Progenitor cell of endocrine pancreas (in vitro differentiated cells): ENCODE measurements around the gene HAPLN2. TPM values are rescaled to one million over a fixed set of nuclear protein-coding genes. Genes with fewer than 3 reads are reported as not detected.
A peak's percentile ranks its signal among the peaks of the same experiment; 100 is the strongest.
"Not testable (repeated sequence)": the region's sequence is repeated elsewhere in the genome, so short reads cannot be mapped to it uniquely, and the experiment has no call there.

Source experiments
- DNase-seq: peaks from one replicate; pipeline ENCODE4 v3.0.0; 2021; ENCODE audit warnings: low spot score; ENCODE audit not compliant: unreplicated experiment
- H3K27ac Mint-ChIP-seq: 2 replicates; pipeline ENCODE4 v1.8.0; 2021; ENCODE audit warnings: mild to moderate bottlenecking, moderate library complexity, mixed read lengths
- H3K27me3 Mint-ChIP-seq: 2 replicates; pipeline ENCODE4 v1.8.0; 2021; ENCODE audit warnings: mixed read lengths
- H3K36me3 Mint-ChIP-seq: 2 replicates; pipeline ENCODE4 v1.8.0; 2022; ENCODE audit warnings: mixed read lengths; ENCODE audit not compliant: insufficient read depth
- H3K4me1 Mint-ChIP-seq: 2 replicates; pipeline ENCODE4 v1.8.0; 2021; ENCODE audit warnings: low read depth, mixed read lengths
- H3K4me3 Mint-ChIP-seq: 2 replicates; pipeline ENCODE4 v1.8.0; 2021; ENCODE audit warnings: low read depth, mild to moderate bottlenecking, moderate library complexity, mixed read lengths
- H3K9me3 Mint-ChIP-seq: 2 replicates; pipeline ENCODE4 v1.8.0; 2021; ENCODE audit warnings: low read depth, mixed read lengths
- CTCF ChIP-seq: fragments of 200-600 bp; sonication (generic); IDR thresholded peaks from one replicate; pipeline ENCODE4 v1.5.0; 2021; ENCODE audit warnings: antibody characterized with exemption, mild to moderate bottlenecking; ENCODE audit not compliant: unreplicated experiment
- total RNA-seq: library from RNA; stranded (reverse); gene quantifications from 2 replicates; pipeline ENCODE4 v1.2.1, GENCODE V29; 2021

The HAPLN2 gene
- total RNA-seq, 1 donor from 2014 or later = 0.38 TPM

- no peak overlapping the region for H3K27ac Mint-ChIP-seq
- no peak for DNase-seq
- no peak overlapping the region for H3K4me3 Mint-ChIP-seq
Measured at GRCh38 chr1:156582388-156583017, 36.7 kb upstream of the HAPLN2 start.

GRCh38 chr1:156583821-156584622 is 35.2 kb upstream of the HAPLN2 start:
- Mint-ChIP-seq H3K4me3 (peak overlapping the region; percentile 45), H3K36me3 (no peaks in the 10 kb centered on the region), H3K27ac (no peak overlapping the region), H3K9me3 (no peaks in the 10 kb centered on the region), H3K4me1 (peaks cover 2% of the 10 kb centered on the region), H3K27me3 (peaks cover 11% of the 10 kb centered on the region)
- peak; percentile 92 for TF ChIP-seq CTCF
- DNase-seq = peak; percentile 55

More at GRCh38 chr1:156582388-156583017, 36.7 kb upstream of the HAPLN2 start:
- Mint-ChIP-seq H3K27me3 (peaks cover 11% of the 10 kb centered on the region), H3K4me1 (peaks cover 5% of the 10 kb centered on the region), H3K9me3 (no peaks in the 10 kb centered on the region), H3K36me3 (no peaks in the 10 kb centered on the region)
- no peak for TF ChIP-seq CTCF

- TF ChIP-seq CTCF = peak; percentile 69
- H3K27ac Mint-ChIP-seq = no peak overlapping the region
- no peaks in the 10 kb centered on the region for H3K36me3 Mint-ChIP-seq
- DNase-seq = peak; percentile 36
- H3K4me1 Mint-ChIP-seq = peaks cover 2% of the 10 kb centered on the region
- H3K4me3 Mint-ChIP-seq = no peak overlapping the region
- H3K27me3 Mint-ChIP-seq = peaks cover 11% of the 10 kb centered on the region
- no peaks in the 10 kb centered on the region for H3K9me3 Mint-ChIP-seq
Measured at GRCh38 chr1:156584813-156585212, 34.4 kb upstream of the HAPLN2 start.

GRCh38 chr1:156586323-156586722 is 32.9 kb upstream of the HAPLN2 start:
- Mint-ChIP-seq H3K27me3 (peaks cover 9% of the 10 kb centered on the region), H3K9me3 (no peaks in the 10 kb centered on the region), H3K4me1 (peaks cover 5% of the 10 kb centered on the region), H3K36me3 (no peaks in the 10 kb centered on the region), H3K4me3 (no peak overlapping the region), H3K27ac (no peak overlapping the region)
- no peak for TF ChIP-seq CTCF
- no peak for DNase-seq

GRCh38 chr1:156586892-156587477 is 32.2 kb upstream of the HAPLN2 start:
- no peak overlapping the region for H3K27ac Mint-ChIP-seq
- H3K4me3 Mint-ChIP-seq = no peak overlapping the region
- TF ChIP-seq CTCF = no peak
- H3K36me3 Mint-ChIP-seq = no peaks in the 10 kb centered on the region
- no peak for DNase-seq
- peaks cover 5% of the 10 kb centered on the region for H3K4me1 Mint-ChIP-seq
- no peaks in the 10 kb centered on the region for H3K9me3 Mint-ChIP-seq
- peaks cover 9% of the 10 kb centered on the region for H3K27me3 Mint-ChIP-seq

- not testable (repeated sequence) for H3K27me3 Mint-ChIP-seq, H3K4me1 Mint-ChIP-seq, H3K9me3 Mint-ChIP-seq, H3K36me3 Mint-ChIP-seq, DNase-seq, H3K27ac Mint-ChIP-seq, H3K4me3 Mint-ChIP-seq
Measured at GRCh38 chr1:156587927-156588326, 31.3 kb upstream of the HAPLN2 start.
